Endothelial cell of umbilical vein (primary cell): ENCODE results near the gene SEMA5A. TPM values are rescaled to one million over a fixed set of nuclear protein-coding genes. Genes with fewer than 3 reads are reported as not detected.

Experiments
- BruUV-seq: library from RNA; stranded (reverse); fragments of 400-500 nt; replicated peaks from 2 replicates; lab custom pipeline; 2021; lab: Mats Ljungman, UMichigan
- CTCF ChIA-PET: fragments of 300-600, 350-600 bp; sonication (Branson Sonifier 250); formaldehyde crosslinking; loops from one replicate; lab custom pipeline; 2021; ENCODE audit warnings: antibody characterized with exemption, inconsistent platforms; lab: Charles Lee
- POLR2A ChIA-PET: fragments of 300-600, 350-600 bp; sonication (Branson Sonifier 250); formaldehyde crosslinking; loops from one replicate; lab custom pipeline; 2021; ENCODE audit warnings: antibody characterized with exemption, inconsistent platforms; lab: Charles Lee
- DNase-seq: peaks from one replicate; pipeline ENCODE4 v3.0.0-alpha.2; 2011; ENCODE audit warnings: low read depth, low spot score
- FAIRE-seq: peaks from 2 replicates; lab custom pipeline; 2011; peaks lifted over from hg19 to GRCh38; lab: Jason Lieb, UNC
- H2AFZ ChIP-seq: 2 replicates; pipeline ENCODE4 v1.6.0; 2012; ENCODE audit warnings: low read depth, low read length, control low read depth, inconsistent platforms
- H3K27ac ChIP-seq: 2 replicates; pipeline ENCODE4 v1.5.1; 2011; ENCODE audit warnings: low read depth, mild to moderate bottlenecking, control low read depth, low read length, moderate library complexity; ENCODE audit not compliant: insufficient read depth
- H3K27me3 ChIP-seq, 2 experiments: 2 replicates each; pipeline versions ENCODE4 v1.6.0 to v1.6.1; 2011; ENCODE audit warnings: low read length in 2 of 2, mixed read lengths in 1 of 2; ENCODE audit not compliant: control insufficient read depth in 2 of 2, insufficient read depth in 2 of 2
- H3K36me3 ChIP-seq, 2 experiments: 2 replicates in 1 of 2; 3 replicates in 1 of 2; pipeline ENCODE4 v1.5.1; 2011; ENCODE audit warnings: low read length in 2 of 2, mild to moderate bottlenecking in 1 of 2, moderate library complexity in 1 of 2; ENCODE audit not compliant: control insufficient read depth in 2 of 2, insufficient read depth in 2 of 2; ENCODE audit errors: extremely low read depth in 1 of 2
- H3K4me1 ChIP-seq: 3 replicates; pipeline ENCODE4 v1.5.1; 2011; ENCODE audit warnings: mild to moderate bottlenecking, low read length; ENCODE audit not compliant: control insufficient read depth, insufficient read depth; ENCODE audit errors: extremely low read depth
- H3K4me2 ChIP-seq: 2 replicates; pipeline ENCODE4 v1.6.1; 2011; ENCODE audit warnings: low read length, control low read depth, mixed read lengths; ENCODE audit not compliant: insufficient read depth
- H3K4me3 ChIP-seq, 3 experiments: fragments of 200-600 bp in 1 of 3; sonication (generic), shearing (Covaris generic) in 1 of 3; replicated peaks in 1 of 3; 2 replicates each; pipeline ENCODE4 v1.5.1; 2011 to 2016; ENCODE audit warnings: control low read depth in 3 of 3, low read length in 3 of 3, mild to moderate bottlenecking in 2 of 3, inconsistent platforms in 1 of 3, low read depth in 1 of 3, moderate library complexity in 1 of 3; ENCODE audit not compliant: insufficient read depth in 1 of 3
- H3K79me2 ChIP-seq: 2 replicates; pipeline ENCODE4 v1.6.0; 2012; ENCODE audit warnings: low read length, inconsistent platforms; ENCODE audit not compliant: control insufficient read depth, insufficient read depth
- H3K9ac ChIP-seq: replicated peaks from 2 replicates; pipeline ENCODE3; 2011; ENCODE audit warnings: low read length, control low read depth; ENCODE audit not compliant: insufficient read depth; ENCODE audit errors: extremely low read depth
- H3K9me1 ChIP-seq: replicated peaks from 3 replicates; pipeline ENCODE4 v1.6.0; 2011; ENCODE audit warnings: mild to moderate bottlenecking, low read length; ENCODE audit not compliant: control insufficient read depth, insufficient read depth; ENCODE audit errors: extremely low read depth
- H3K9me3 ChIP-seq: replicated peaks from 2 replicates; pipeline ENCODE4 v1.5.1; 2012; ENCODE audit warnings: low read length, inconsistent platforms; ENCODE audit not compliant: control insufficient read depth, insufficient read depth
- H4K20me1 ChIP-seq: replicated peaks from 2 replicates; pipeline ENCODE3; 2011; ENCODE audit warnings: mild to moderate bottlenecking, low read length; ENCODE audit not compliant: control insufficient read depth, insufficient read depth; ENCODE audit errors: extremely low read depth
- CTCF ChIP-seq, 2 donors: IDR thresholded peaks; 1 replicate in 1 of 2; 2 replicates in 1 of 2; pipeline ENCODE4 v1.5.1; 2011; ENCODE audit warnings: low read length in 2 of 2, mild to moderate bottlenecking in 2 of 2, moderate library complexity in 2 of 2, control low read depth in 1 of 2, inconsistent platforms in 1 of 2, low read depth in 1 of 2; ENCODE audit not compliant: insufficient read depth in 1 of 2; ENCODE audit errors: extremely low read depth in 1 of 2
- EZH2 ChIP-seq: IDR thresholded peaks from 2 replicates; pipeline ENCODE4 v1.6.1; 2012; ENCODE audit warnings: borderline replicate concordance, low read depth, mild to moderate bottlenecking, moderate library complexity, low read length, inconsistent platforms; ENCODE audit not compliant: severe bottlenecking
- FOS ChIP-seq: IDR thresholded peaks from 2 replicates; pipeline ENCODE4 v1.6.1; 2011; ENCODE audit warnings: mild to moderate bottlenecking, low read length, moderate library complexity, borderline replicate concordance; ENCODE audit not compliant: insufficient read depth
- GATA2 ChIP-seq: IDR thresholded peaks from 2 replicates; pipeline ENCODE4 v1.7.0; 2011; ENCODE audit warnings: low read depth, mild to moderate bottlenecking, moderate library complexity, mixed read lengths, low read length; ENCODE audit not compliant: insufficient read length, insufficient read depth
- JUN ChIP-seq: IDR thresholded peaks from 2 replicates; pipeline ENCODE4 v1.6.1; 2011; ENCODE audit warnings: borderline replicate concordance, low read depth; ENCODE audit not compliant: insufficient read length, insufficient read depth
- MAX ChIP-seq: IDR thresholded peaks from 2 replicates; pipeline ENCODE4 v1.6.1; 2011; ENCODE audit not compliant: insufficient read depth, insufficient read length
- MYC ChIP-seq: IDR thresholded peaks from one replicate; pipeline ENCODE4 v1.6.1; 2011; ENCODE audit warnings: mild to moderate bottlenecking, low read depth, low read length
- POLR2A ChIP-seq: IDR thresholded peaks from 2 replicates; pipeline ENCODE4 v1.6.1; 2012; ENCODE audit warnings: low read depth, mild to moderate bottlenecking, control low read depth, low read length
- POLR2AphosphoS5 ChIP-seq: IDR thresholded peaks from 2 replicates; pipeline ENCODE4 v1.6.1; 2012; ENCODE audit warnings: low read depth, mild to moderate bottlenecking, control low read depth, low read length, moderate library complexity; ENCODE audit not compliant: insufficient read depth
- dilution Hi-C: fragments of 300-500 bp; cut with MboI; formaldehyde crosslinking; loops from one replicate; pipeline ENCODE4 v1.15.0; 2019; ENCODE audit warnings: low sequenced_read_pairs; ENCODE audit not compliant: extremely low pct_ligation_motif_present
- intact Hi-C: fragments of 100-400 bp; cut with micrococcal nuclease; formaldehyde crosslinking; loops from one replicate; pipeline ENCODE4 v1.10.0; 2022
- polyA plus RNA-seq, 4 experiments: library from polyadenylated mRNA; depleted of rRNA in 3 of 4; stranded (reverse) in 3 of 4; unstranded in 1 of 4; fragments of >200 nt; gene quantifications; 2 replicates each; pipeline versions ENCODE4 v1.2.1 to v1.2.3, GENCODE V29; 2011 to 2012; ENCODE audit warnings: missing spikeins in 1 of 4
- total RNA-seq: library from RNA; stranded (reverse); gene quantifications from 2 replicates; pipeline ENCODE4 v1.2.3, GENCODE V29; 2021

The SEMA5A gene
- total and polyA plus RNA-seq, 2 donors (not counting 3 experiments of a cell fraction or from before 2014, with no cell fraction given): 0.04 to 0.06 TPM

- DNase-seq (no peak), FAIRE-seq (no peak)
- intact Hi-C loops (no loop called here), dilution Hi-C loops (no loop called here)
- Histone ChIP-seq H3K4me1 (no peaks in the 10 kb centered on the region), H3K27ac (no peak overlapping the region), H3K79me2 (no peaks in the 10 kb centered on the region), H3K4me2 (no peak overlapping the region), H2AFZ (no peak overlapping the region), H4K20me1 (no peaks in the 10 kb centered on the region), H3K36me3 (no peaks in the 10 kb centered on the region), H3K4me3 (no peak overlapping the region), H3K9me3 (no peaks in the 10 kb centered on the region), H3K9ac (no peak overlapping the region), H3K27me3 (no peaks in the 10 kb centered on the region), H3K9me1 (no peaks in the 10 kb centered on the region)
- TF ChIP-seq EZH2: no peak
- no peak for TF ChIP-seq GATA2
- TF ChIP-seq FOS: no peak
- TF ChIP-seq POLR2AphosphoS5: no peak
- no peak for TF ChIP-seq CTCF (IDR thresholded peaks at IDR 0.05; ENCODE audit: extremely low read depth in 1 of 2, insufficient read depth in 1 of 2, low read depth in 1 of 2, low read length in 2 of 2)
- no peak for TF ChIP-seq JUN
- no peak for TF ChIP-seq POLR2A
- TF ChIP-seq MAX: no peak
- no peak for TF ChIP-seq MYC
- POLR2A ChIA-PET: no interaction called here
- BruUV-seq: no TSS peak
- CTCF ChIA-PET: no interaction called here
Observed at GRCh38 chr5:9118852-9119251, 427.0 kb downstream of the SEMA5A start.
